NOMO-1 (cell line): ENCODE data around the gene TNNI2.

Source experiments
- DNase-seq, 2 experiments: peaks; one replicate each; lab custom pipeline; 2025; ENCODE audit not compliant: unreplicated experiment in 2 of 2; lab: John Stamatoyannopoulos, UW

The TNNI2 gene

DNA sequence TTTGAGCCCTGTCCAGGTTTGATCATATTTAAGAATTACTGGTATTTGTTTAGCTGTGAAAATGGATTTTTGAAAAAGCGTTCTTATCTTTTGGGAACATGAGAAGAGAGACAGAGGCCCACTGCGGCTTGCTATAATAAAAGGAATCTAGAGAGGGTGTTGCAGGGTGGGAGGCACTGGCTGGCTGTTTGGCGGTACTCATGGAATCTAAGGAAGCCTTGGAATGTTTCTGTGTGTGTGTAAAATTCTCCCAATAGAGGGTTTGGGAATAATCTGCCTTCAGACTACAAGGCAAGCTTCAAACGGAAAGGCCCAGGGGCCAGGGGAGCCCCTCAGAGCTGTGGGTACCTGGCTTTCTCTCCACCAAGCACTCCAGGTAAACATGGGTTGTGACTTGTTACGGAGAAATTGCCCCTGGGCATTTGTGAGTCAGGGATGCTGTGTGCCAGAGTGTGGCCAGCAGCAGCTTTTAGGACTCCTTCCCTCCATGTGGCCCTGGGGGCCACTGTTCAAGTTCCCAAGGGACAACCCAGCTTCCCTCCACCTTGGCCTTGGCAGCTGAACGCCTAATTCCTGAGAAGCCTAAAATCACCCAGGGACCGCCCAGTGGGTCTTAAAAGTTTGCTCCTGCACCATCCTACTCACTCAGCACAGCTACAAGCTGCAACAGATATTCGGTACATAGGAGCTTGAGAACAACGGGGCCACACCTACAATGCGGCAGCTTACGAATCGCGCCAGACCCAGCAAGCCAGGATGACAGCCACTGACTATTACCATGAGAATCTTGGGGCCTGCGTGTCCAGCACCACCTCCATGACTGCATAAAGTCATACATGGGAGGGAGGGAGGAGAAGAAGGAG lies 18.1 kb upstream of the TNNI2 start:
- DNase-seq = no peak

DNA sequence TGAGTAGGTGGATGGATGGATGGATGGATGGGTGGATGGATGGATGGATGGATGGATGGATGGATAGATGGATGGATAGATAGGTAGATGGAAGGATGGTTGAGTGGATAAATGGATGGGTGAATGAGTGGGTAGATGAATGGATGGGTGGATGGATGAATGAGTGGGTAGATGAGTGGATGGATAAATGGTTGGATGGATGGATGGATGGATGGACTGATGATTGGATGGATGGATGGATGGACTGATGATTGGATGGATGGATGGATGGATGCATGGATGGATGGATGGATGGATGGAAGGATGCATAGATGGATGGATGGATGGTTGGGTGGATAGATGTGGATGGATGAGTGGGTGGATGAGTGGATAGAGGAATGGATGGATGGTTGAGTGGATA lies 17.2 kb upstream of the TNNI2 start:
- no peak for DNase-seq

DNA sequence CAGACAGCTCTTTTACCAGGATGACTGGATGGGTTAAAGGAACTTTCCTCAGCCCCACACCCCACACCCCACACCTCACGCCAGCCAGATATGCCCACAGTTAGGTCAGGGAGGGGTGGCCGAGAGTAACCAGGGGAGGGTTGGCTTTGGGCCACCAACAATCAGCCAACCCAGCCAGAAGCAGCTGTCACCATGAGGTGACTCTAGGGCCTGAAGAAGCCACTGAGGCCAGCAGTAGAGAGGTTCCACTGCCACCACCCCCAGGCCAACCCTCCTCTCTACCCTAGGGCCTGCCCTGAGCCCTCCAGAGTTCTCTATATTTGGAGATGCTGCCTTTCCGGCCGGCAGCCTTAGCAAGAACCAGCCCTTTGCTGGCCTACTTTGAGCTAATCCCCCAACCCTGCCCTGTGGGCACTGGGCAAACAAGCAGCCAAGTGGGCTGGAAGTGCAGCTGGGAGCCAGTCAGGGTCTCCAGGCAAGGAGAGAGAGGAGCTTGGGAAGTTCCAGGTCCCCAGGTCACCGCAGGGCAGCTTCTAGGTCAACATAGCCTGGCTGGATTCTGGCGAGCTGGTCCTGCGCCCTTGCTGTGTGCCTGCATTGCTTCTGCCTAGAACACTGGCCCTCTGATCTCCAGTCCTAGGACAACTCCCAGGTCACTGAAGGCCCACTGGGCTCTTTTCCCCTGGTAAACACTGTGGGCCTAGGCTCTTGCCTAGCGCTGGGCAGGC lies 16.0 kb upstream of the TNNI2 start:
- DNase-seq = no peak

DNA sequence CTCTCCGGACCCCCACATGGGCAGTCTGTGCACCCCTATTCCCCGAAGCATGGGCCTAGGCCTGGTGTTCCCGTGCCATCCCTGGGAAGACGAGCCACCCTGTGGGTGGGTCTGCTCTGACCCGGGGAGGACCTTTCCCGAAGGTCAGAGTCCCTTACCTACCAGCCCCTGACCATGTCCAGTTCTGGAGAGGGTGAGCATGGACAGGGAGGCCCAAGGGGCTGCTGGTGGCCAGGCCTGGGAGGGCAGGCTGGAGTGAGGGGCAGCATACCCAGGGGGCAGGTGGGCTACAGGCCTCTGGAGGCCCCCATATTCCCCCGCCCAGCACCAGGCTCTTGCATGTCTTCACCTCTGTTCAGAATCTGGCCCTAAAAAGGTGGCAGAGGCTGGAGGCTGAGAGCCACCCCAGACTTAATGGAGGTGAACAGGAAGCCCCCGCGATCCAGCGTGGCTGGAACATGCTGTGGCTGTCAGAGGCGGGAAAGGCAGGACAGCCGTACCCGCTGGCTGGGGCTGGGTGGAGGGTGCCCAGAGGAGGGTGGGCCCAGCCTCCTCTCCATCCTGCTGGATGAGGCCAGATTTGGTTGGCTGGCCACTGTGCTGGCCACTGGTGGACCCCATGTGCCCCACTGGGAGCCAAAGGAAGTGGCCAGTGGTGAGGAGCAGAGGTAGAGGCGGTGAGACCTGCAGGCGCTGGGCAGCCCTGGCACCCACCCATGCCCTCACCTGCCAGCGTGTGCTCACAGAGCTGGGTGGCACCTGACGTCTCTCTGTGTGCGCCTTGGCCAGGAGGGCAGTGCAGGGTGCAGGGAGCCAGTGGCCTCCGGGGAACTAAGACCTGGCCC lies 15.2 kb upstream of the TNNI2 start:
- no peak for DNase-seq

DNA sequence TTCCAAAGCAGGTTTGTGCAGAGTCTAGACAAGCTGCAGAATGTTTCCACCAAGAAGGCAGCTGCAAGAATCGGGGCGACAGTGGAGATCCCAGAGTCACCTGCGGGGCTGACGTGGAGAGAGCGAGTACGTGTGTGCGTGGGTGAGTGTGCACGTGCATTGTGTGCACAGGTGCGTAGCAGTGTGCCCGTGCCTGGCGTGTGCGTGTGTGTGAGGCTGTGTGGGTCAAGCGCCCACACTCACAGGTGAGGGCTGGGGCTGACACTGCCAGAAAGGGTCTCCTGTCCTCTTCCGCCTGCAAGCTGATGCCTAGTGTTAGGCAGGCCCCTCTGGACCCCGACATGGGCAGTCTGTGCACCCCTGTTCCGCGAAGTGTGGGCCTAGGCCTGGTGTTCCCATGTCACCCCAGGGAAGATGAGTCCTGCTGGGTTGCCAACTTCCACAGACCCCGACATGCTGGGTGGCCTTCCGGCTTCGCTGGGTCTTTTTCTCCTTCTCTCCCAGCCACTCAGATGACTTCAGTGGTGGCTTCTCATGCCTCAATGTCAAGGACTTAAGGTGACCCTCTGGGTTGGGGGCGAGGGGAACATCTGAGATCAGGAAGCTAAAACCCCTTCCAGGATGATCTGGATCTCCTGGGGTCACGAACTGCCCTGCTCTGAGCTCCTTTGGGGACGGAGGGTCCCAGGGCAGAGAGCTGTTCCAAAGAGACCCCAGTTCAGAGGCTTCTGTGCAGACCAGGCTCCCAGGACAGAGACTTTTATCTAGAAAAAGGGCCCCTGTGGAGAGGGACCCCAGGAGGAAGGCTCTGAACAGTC lies 14.4 kb upstream of the TNNI2 start:
- no peak for DNase-seq

DNA sequence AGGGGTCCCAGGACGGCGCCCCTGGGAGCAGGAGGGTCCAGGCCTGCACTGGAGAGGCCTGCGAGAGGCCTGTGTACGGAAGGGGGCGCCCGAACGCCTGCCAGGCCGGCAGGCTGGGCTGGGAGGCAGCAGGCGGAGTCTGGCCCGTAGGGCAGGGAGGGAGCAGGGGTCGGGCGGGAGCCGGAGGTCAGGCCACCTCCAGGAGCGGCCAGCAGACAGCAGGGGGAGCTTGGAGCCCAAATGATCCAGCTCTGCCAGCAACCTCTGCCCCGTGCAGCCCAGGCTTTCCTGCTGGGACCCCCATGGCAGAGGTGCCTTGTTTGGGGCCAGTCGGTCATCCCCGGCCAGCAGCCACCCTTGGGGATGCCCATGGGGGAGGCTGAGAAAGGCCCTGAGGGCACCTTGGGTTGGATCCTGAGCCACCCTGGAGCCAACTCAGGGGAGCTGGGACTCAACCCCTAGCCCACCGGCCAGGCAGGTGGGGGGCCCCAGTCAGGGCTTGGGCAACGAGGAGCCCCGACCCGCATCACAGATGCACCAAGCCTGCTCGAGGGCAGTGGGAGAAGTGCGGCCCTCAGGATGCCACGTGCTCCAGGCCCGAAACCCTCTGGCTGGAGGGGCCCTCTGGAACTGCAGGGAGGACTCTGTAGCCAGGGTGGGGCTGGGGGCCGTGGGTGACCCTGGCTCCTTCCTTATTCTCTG lies 13.6 kb upstream of the TNNI2 start:
- peak; percentile 39 for DNase-seq

DNA sequence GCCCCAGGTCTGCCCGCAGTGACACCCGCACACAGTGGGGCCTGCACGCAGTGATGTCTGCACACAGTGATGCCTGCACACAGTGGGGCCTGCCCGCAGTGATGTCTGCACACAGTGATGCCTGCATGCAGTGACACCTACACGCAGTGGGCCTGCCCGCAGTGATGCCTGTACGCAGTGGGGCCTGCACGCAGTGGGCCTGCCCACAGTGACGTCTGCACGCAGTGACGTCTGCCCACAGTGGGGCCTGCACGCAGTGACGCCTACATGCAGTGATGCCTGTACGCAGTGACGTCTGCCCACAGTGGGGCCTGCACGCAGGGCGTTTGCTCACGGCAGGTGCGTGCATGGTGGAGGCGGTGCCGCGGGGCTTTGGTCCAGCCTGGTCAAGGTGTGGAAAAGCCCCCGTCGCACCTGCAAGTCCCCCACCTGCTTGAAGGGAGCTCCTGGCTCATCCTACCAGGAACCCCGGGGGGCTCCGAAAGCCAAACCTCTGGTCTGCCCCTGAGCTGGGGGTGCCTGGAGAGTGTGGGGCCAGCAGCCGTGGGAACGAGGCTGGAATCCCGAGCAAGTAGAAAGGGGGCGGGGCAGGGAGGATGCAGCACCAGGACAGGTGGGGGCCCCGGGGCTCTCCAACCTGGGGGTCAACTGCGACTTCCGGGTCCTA lies 12.9 kb upstream of the TNNI2 start:
- no peak for DNase-seq

DNA sequence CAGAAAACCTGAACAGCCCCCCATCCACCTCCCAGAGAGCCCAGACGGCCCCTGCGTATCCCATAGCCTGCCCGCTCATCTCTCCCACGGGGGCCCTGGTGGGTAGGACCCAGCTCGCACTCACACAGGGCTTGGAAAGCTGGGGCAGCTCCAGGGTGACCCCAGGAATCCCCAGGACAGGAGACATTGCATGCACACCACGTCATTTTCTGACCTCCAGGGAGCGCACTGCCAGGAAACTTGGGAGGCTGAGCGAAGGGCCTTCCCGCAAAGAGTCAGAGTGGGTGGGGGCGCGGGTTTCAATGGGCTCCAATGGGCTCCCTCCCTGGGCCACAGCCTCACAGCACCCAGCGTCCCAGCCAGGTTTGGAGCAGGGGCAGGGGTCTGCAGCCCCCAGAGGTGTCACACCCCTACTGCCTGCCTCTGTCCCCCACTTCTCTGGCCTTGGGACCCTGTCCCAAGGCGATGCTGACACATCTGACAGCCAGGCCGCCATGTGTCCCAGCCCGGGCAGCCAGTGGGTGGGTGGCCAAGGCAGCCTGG lies 12.2 kb upstream of the TNNI2 start:
- no peak for DNase-seq

DNA sequence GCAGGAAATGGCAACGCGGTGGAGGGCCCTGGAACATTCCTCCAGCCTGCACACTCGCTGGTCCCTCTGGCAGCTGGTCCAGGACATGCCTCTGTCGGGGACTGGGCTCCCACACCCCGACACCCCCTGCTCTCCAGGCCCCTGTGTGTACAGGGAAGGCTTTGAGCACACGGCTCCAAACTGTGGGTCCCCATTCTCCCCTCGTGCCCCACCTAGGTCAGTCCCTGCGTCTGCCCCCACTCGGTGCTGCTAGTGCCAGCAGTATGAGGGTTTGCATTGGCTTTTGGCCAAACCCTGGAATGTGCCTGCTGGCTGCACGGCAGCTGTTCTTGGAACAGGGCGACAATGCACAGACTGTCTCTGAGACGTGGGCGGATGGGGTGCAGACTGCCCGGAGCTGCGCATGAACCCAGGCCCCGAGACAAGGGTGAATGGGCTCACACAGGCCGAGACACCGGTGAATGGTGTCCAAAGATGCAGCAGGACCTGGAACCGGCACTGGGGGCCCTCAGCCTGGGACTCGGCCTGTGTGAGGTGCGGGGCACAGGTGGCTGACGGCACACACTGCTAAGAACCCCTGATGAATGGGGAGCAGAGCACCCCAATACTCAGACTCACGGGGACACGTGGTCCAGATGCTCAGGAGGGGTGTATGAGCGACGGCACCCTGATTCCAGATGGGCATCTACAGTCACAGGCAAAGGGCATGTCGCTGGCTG lies 11.5 kb upstream of the TNNI2 start:
- no peak for DNase-seq

DNA sequence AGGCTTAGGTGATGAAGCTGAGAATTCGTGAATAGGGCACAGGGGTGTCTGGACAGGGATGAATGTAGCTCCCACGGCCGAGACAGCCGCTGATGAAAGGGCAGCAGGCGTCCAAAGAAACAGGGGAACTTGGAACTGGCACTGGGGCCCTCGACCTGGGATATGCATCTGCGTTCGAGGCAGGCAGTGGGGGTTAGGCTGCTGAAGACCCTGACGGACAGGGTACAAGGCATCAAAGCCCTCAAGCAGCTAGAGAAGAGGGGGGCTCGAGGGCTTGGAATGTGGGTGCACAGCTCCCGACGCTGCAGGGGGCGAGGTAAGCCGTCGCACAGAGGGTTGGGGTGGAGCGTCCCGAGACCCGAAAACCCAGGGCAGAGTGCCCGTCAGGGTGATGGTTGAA lies 10.8 kb upstream of the TNNI2 start:
- no peak for DNase-seq

DNA sequence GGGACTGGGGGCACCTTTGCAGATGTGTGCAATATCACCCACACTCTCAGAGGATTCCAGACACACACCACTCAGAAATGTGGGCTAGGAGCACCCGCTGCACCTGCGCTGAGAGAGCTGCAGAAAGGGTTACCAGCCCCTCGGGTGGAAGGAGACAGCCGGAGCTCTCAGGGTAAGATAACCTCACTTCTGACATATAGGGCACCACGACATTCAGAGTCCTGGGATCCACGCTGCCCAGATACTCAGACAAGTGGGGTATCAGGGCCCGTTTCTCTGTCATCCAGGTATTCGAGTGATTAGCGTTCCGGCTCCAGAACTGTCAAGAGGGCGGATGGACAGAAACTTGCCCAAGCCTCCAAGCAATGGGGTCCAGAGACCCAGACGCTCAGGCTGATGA lies 10.2 kb upstream of the TNNI2 start:
- no peak for DNase-seq

DNA sequence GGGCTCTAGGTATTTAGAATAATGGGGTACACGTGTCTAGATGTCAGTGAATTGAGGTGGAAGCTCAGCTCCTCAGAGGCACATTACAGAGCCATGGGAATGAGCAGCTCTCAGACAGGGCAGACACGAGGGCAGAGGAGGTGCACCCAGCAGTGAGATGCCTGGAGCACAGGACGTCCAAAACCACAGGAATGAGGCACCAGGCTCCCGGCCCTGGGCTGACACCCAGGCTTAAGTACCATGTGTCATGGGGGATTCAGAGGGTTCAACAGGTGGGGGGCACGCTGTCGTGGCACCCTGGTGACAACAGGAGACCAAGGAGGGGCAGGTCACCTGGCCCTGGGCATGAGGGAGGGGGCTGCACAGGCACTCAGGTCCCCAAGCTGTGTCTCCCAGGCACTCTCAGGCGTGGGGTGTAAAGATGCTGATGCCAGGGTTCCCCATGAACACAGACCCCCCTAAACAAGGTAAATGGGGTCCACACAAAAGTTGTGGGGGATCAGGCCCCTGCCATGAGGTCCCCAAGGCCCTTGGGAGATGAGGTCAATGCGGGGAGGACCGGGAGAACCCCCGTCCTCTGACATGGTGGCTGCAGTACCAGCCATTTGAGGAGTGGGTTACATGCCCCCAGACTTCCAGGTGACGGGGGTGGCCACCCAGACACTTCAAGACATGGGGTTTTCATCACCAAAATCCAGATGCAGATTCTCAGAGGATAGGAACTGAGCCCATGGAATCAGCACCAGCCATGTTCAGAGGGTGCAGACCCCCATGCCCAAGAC lies 9.6 kb upstream of the TNNI2 start:
- no peak for DNase-seq

DNA sequence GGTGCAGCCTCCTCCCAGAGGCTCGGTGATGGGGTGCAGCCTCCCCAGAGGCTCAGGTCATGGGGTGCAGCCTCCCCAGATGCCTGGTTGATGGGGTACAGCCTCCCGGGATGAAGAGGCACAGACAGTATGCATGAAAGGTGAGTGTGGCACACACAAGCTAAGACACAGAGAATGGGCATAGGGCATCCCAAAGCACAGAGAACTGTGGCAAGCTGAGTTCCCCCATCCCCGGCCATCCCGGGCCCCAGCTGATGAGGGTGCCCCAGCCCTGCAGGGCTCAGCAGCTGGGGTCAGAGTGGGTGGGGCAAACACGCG lies 8.8 kb upstream of the TNNI2 start:
- DNase-seq = no peak

DNA sequence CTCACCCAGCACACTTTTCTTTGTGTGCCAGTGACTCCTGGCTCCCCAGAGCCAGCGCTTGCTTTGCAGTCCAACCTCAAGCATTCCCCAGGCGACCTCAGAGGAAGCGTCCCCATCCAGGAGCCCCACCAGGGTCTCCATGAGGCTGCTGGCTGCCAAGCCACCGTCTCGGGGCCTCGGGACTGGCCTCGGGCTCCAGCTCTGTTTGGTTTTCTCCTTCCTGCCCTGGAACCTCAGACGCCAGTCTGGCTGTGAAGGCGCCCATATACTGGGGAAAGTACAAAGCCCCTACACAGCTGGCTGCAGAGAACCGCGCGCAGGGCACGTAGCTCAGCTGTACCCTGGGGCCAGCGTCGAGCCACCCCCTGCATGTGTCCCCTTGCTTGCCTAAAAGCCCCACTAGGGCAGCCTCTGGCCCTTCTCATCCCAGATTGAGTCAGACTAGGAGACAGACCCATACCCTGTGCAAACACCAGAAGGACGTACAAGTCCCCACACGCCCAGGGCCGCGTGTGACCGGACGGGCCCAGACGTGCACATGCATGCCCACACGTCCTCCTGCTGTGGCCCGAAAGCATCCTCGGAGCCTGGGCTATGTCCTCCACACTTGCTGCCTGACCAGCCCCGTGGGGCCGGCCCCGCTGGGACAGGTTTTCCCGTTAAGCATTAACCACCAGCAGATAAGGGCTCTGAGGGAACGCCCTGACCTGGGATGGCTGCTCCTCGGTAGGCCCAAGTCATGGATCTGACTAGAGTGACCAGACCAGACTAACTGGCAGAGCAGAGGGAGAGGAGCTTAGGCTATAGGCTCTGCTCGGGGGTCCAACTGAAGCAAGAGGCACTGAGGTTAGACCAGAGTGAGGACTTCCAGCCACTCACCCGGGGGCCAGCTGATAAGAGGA lies 8.2 kb upstream of the TNNI2 start:
- no peak for DNase-seq

DNA sequence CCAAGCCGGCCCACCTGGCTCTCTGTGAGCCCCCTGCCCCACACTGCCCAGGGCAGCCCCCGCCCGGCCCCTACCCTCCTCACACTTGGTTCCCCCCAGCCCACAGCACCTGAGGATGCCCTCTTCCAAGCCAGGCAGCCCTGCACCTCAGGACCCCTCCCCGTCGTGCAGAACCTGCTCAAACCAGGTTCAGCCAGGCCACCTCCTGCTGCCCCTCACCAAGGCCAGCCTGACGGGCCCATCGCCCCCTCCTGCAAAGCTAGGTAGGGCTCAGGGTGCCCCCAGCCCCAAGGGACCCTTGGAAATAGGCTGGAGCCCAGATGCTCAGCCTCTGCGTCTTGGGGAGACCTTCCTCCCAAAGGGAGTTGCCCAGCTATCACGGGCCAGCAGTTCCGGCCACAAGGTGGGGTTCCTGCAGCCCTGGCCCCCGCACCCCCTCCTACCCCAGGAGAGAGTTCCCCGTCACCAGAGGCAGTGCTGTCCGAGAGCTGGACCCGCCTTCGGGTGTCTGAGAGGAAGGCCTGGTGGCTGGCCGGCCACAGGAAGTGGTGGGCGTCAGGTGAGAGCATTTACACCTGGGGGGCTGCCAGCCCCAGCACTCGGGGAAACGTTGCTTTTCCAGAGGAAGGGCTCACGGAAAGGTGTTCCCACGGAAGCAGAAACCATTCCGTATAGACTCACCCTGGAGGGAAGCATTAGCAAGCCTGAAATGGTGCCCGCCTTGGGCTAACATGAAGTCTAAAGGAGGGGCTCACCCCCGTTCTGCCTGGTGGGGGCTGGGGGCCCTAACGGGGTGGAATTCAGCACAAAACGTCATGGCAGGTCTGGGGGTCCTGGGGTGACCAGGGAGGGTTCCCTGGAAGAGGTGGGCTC lies 7.2 kb upstream of the TNNI2 start:
- DNase-seq = no peak
